Stimulated activated naive CD8-positive, alpha-beta T cell treated with anti-CD3 and anti-CD28 coated beads, Interleukin-15, amount 100 ng/mL, for 72 hours (primary cell): ENCODE data around the gene SLC45A3.

ENCODE experiments used
- ATAC-seq: fragments of 150-1000 bp; cut with Tn5 transposase; 2 replicates; pipeline ENCODE4 v1.10.0; 2021; ENCODE audit warnings: mild to moderate bottlenecking, moderate library complexity
- DNase-seq, 2 donors: peaks; one replicate each; pipeline ENCODE4 v3.0.0; 2021 to 2022
- H3K27ac Mint-ChIP-seq, 2 donors: one replicate each; pipeline ENCODE4 v1.8.0; 2022; ENCODE audit warnings: mild to moderate bottlenecking in 2 of 2, mixed read lengths in 2 of 2, moderate library complexity in 2 of 2
- H3K27me3 Mint-ChIP-seq: one replicate; pipeline ENCODE4 v1.8.0; 2022; ENCODE audit warnings: mixed read lengths
- H3K4me1 Mint-ChIP-seq: one replicate; pipeline ENCODE4 v1.8.0; 2022; ENCODE audit warnings: mild to moderate bottlenecking, mixed read lengths
- H3K4me3 Mint-ChIP-seq, 2 donors: one replicate each; pipeline ENCODE4 v1.8.0; 2022; ENCODE audit warnings: mild to moderate bottlenecking in 2 of 2, mixed read lengths in 2 of 2, moderate library complexity in 1 of 2
- H3K9me3 Mint-ChIP-seq, 2 donors: one replicate each; pipeline ENCODE4 v1.8.0; 2022; ENCODE audit warnings: mixed read lengths in 2 of 2

The SLC45A3 gene

GRCh38 chr1:205709059-205709398, 28.7 kb upstream of the SLC45A3 start:
- ATAC-seq (no peak), DNase-seq (no peak)
- Mint-ChIP-seq H3K4me1 (peaks cover 22% of the 10 kb centered on the region), H3K27me3 (no peaks in the 10 kb centered on the region), H3K27ac (peak overlapping the region in 1 of 2 donors; percentile 80), H3K4me3 (no peak overlapping the region), H3K9me3 (no peaks in the 10 kb centered on the region)

GRCh38 chr1:205706601-205707502, 26.5 kb upstream of the SLC45A3 start:
- H3K4me1 Mint-ChIP-seq: peaks cover 22% of the 10 kb centered on the region
- no peak overlapping the region for H3K4me3 Mint-ChIP-seq
- H3K9me3 Mint-ChIP-seq: no peaks in the 10 kb centered on the region
- ATAC-seq (no peak), DNase-seq (no peak)
- no peak overlapping the region for H3K27ac Mint-ChIP-seq
- no peaks in the 10 kb centered on the region for H3K27me3 Mint-ChIP-seq

- no peaks in the 10 kb centered on the region for H3K9me3 Mint-ChIP-seq
- H3K4me1 Mint-ChIP-seq: peaks cover 19% of the 10 kb centered on the region
- ATAC-seq: no peak
These were observed 24.6 kb upstream of the SLC45A3 start for GRCh38 chr1:205704903-205705302.

GRCh38 chr1:205703072-205703471, 22.8 kb upstream of the SLC45A3 start:
- peaks cover 19% of the 10 kb centered on the region for H3K4me1 Mint-ChIP-seq
- no peaks in the 10 kb centered on the region for H3K27me3 Mint-ChIP-seq
- DNase-seq (no peak), ATAC-seq (no peak)
- no peaks in the 10 kb centered on the region for H3K9me3 Mint-ChIP-seq
- no peak overlapping the region for H3K4me3 Mint-ChIP-seq
- no peak overlapping the region for H3K27ac Mint-ChIP-seq

More at GRCh38 chr1:205704903-205705302, 24.6 kb upstream of the SLC45A3 start:
- H3K4me3 Mint-ChIP-seq: no peak overlapping the region
- no peak for DNase-seq
- H3K27me3 Mint-ChIP-seq: no peaks in the 10 kb centered on the region
- no peak overlapping the region for H3K27ac Mint-ChIP-seq

GRCh38 chr1:205701891-205702290, 21.6 kb upstream of the SLC45A3 start:
- DNase-seq (no peak), ATAC-seq (no peak)
- H3K4me3 Mint-ChIP-seq: no peak overlapping the region
- no peaks in the 10 kb centered on the region for H3K9me3 Mint-ChIP-seq
- H3K4me1 Mint-ChIP-seq: peaks cover 19% of the 10 kb centered on the region
- peak overlapping the region in 1 of 2 donors; percentile 24 for H3K27ac Mint-ChIP-seq
- H3K27me3 Mint-ChIP-seq: peaks cover 5% of the 10 kb centered on the region

- Mint-ChIP-seq H3K9me3 (no peaks in the 10 kb centered on the region), H3K27ac (peak overlapping the region in 1 of 2 donors; percentile 90), H3K27me3 (peaks cover 10% of the 10 kb centered on the region), H3K4me3 (no peak overlapping the region), H3K4me1 (peaks cover 19% of the 10 kb centered on the region)
- DNase-seq (no peak), ATAC-seq (peak; percentile 19)
These were observed 21.1 kb upstream of the SLC45A3 start for GRCh38 chr1:205701420-205701819.

GRCh38 chr1:205700865-205701401, 20.6 kb upstream of the SLC45A3 start:
- no peaks in the 10 kb centered on the region for H3K9me3 Mint-ChIP-seq
- no peak overlapping the region for H3K4me3 Mint-ChIP-seq
- H3K27me3 Mint-ChIP-seq: peaks cover 11% of the 10 kb centered on the region
- ATAC-seq: peak; percentile 45
- peaks cover 19% of the 10 kb centered on the region for H3K4me1 Mint-ChIP-seq
- peak overlapping the region in 1 of 2 donors; percentile 90 for H3K27ac Mint-ChIP-seq
- DNase-seq: no peak

GRCh38 chr1:205699416-205699815, 19.1 kb upstream of the SLC45A3 start:
- DNase-seq (no peak), ATAC-seq (no peak)
- Mint-ChIP-seq H3K9me3 (no peaks in the 10 kb centered on the region), H3K27ac (no peak overlapping the region), H3K4me3 (no peak overlapping the region), H3K4me1 (peaks cover 19% of the 10 kb centered on the region), H3K27me3 (peaks cover 11% of the 10 kb centered on the region)

- no peak overlapping the region for H3K4me3 Mint-ChIP-seq
- DNase-seq (no peak), ATAC-seq (no peak)
- H3K9me3 Mint-ChIP-seq: no peaks in the 10 kb centered on the region
- H3K27me3 Mint-ChIP-seq: peaks cover 11% of the 10 kb centered on the region
- no peak overlapping the region for H3K27ac Mint-ChIP-seq
- peaks cover 19% of the 10 kb centered on the region for H3K4me1 Mint-ChIP-seq
These were observed 18.6 kb upstream of the SLC45A3 start for GRCh38 chr1:205698921-205699320.

- H3K27me3 Mint-ChIP-seq: peaks cover 36% of the 10 kb centered on the region
- no peak overlapping the region for H3K4me3 Mint-ChIP-seq
- no peaks in the 10 kb centered on the region for H3K9me3 Mint-ChIP-seq
- DNase-seq (no peak), ATAC-seq (no peak)
- H3K27ac Mint-ChIP-seq: peak overlapping the region in 1 of 2 donors; percentile 48
- peaks cover 9% of the 10 kb centered on the region for H3K4me1 Mint-ChIP-seq
These were observed 13.2 kb upstream of the SLC45A3 start for GRCh38 chr1:205693421-205693991.

- no peak for DNase-seq
- Mint-ChIP-seq H3K4me1 (peaks cover 9% of the 10 kb centered on the region), H3K9me3 (no peaks in the 10 kb centered on the region), H3K27me3 (peaks cover 43% of the 10 kb centered on the region), H3K27ac (no peak overlapping the region), H3K4me3 (no peak overlapping the region)
- ATAC-seq: no peak
These were observed 12.1 kb upstream of the SLC45A3 start for GRCh38 chr1:205692423-205692822.

GRCh38 chr1:205690122-205690756, 9.9 kb upstream of the SLC45A3 start:
- Mint-ChIP-seq H3K4me3 (no peak overlapping the region), H3K27me3 (peaks cover 35% of the 10 kb centered on the region), H3K9me3 (no peaks in the 10 kb centered on the region), H3K4me1 (peaks cover 9% of the 10 kb centered on the region), H3K27ac (no peak overlapping the region)
- no peak for DNase-seq
- ATAC-seq: no peak

- no peak overlapping the region for H3K27ac Mint-ChIP-seq
- no peaks in the 10 kb centered on the region for H3K9me3 Mint-ChIP-seq
- peaks cover 9% of the 10 kb centered on the region for H3K4me1 Mint-ChIP-seq
- no peak for ATAC-seq
- DNase-seq: no peak
- H3K27me3 Mint-ChIP-seq: peaks cover 35% of the 10 kb centered on the region
- no peak overlapping the region for H3K4me3 Mint-ChIP-seq
These were observed 9.2 kb upstream of the SLC45A3 start for GRCh38 chr1:205689479-205689878.

- no peak overlapping the region for H3K4me3 Mint-ChIP-seq
- H3K4me1 Mint-ChIP-seq: peaks cover 6% of the 10 kb centered on the region
- H3K27me3 Mint-ChIP-seq: peaks cover 31% of the 10 kb centered on the region
- ATAC-seq (no peak), DNase-seq (no peak)
- H3K9me3 Mint-ChIP-seq: no peaks in the 10 kb centered on the region
- peak overlapping the region in 1 of 2 donors; percentile 24 for H3K27ac Mint-ChIP-seq
These were observed 8.1 kb upstream of the SLC45A3 start for GRCh38 chr1:205688171-205689080.

- ATAC-seq (no peak), DNase-seq (no peak)
- H3K27ac Mint-ChIP-seq: no peak overlapping the region
- H3K4me1 Mint-ChIP-seq: no peaks in the 10 kb centered on the region
- peaks cover 19% of the 10 kb centered on the region for H3K27me3 Mint-ChIP-seq
- H3K9me3 Mint-ChIP-seq: no peaks in the 10 kb centered on the region
- no peak overlapping the region for H3K4me3 Mint-ChIP-seq
These were observed 6.9 kb upstream of the SLC45A3 start for GRCh38 chr1:205687242-205687641.
